ENCODE measurements around the gene RAB22A. TPM values are rescaled to one million over a fixed set of nuclear protein-coding genes. Genes with fewer than 3 reads are reported as not detected.

Gene RAB22A
- total RNA-seq, 2 donors from 2014 or later = 16.9 to 20.4 TPM

- WGBS = 89% methylated on average over 4 of the region's 4 CpGs
- Histone ChIP-seq H3K9me3 (no peaks in the 10 kb centered on the region), H3K27ac (no peak overlapping the region), H3K27me3 (replicated peaks; ENCODE audit: insufficient read depth) (no peaks in the 10 kb centered on the region), H3K4me1 (replicated peaks) (peaks cover 4% of the 10 kb centered on the region), H3K36me3 (no peaks in the 10 kb centered on the region), H3K4me3 (no peak overlapping the region)
- DNase-seq (ENCODE audit: low spot score) = no peak
- TF ChIP-seq POLR2AphosphoS5 (IDR thresholded peaks at IDR 0.05) (no peak), CTCF (IDR thresholded peaks at IDR 0.05) (no peak), POLR2A (IDR thresholded peaks at IDR 0.05) (no peak)
- intact Hi-C loops (cut with DNase I) = no loop called here
Measured at GRCh38 chr20:58313396-58313795, 3.9 kb downstream of the RAB22A start.

GRCh38 chr20:58321205-58321604, 11.7 kb downstream of the RAB22A start:
- intact Hi-C loops (cut with DNase I) = no loop called here

GRCh38 chr20:58322083-58322482, 12.6 kb downstream of the RAB22A start:
- Histone ChIP-seq H3K27ac (no peak overlapping the region), H3K4me1 (replicated peaks) (no peaks in the 10 kb centered on the region), H3K4me3 (no peak overlapping the region), H3K9me3 (no peaks in the 10 kb centered on the region), H3K27me3 (replicated peaks; ENCODE audit: insufficient read depth) (no peaks in the 10 kb centered on the region), H3K36me3 (no peaks in the 10 kb centered on the region)
- 72% methylated on average over 5 of the region's 5 CpGs for WGBS
- intact Hi-C loops (cut with DNase I) = no loop called here
- TF ChIP-seq POLR2AphosphoS5 (IDR thresholded peaks at IDR 0.05) = no peak
- TF ChIP-seq POLR2A (IDR thresholded peaks at IDR 0.05) = no peak
- TF ChIP-seq CTCF (IDR thresholded peaks at IDR 0.05) = no peak
- no peak for DNase-seq (ENCODE audit: low spot score)

More at GRCh38 chr20:58321205-58321604, 11.7 kb downstream of the RAB22A start:
- no peaks in the 10 kb centered on the region for H3K9me3 ChIP-seq
- no peak for DNase-seq (ENCODE audit: low spot score)
- H3K27ac ChIP-seq = no peak overlapping the region
- TF ChIP-seq POLR2A (IDR thresholded peaks at IDR 0.05) = no peak
- TF ChIP-seq CTCF (IDR thresholded peaks at IDR 0.05) = no peak
- TF ChIP-seq POLR2AphosphoS5 (IDR thresholded peaks at IDR 0.05) = no peak
- WGBS = 78% methylated on average over 4 of the region's 4 CpGs
- no peaks in the 10 kb centered on the region for H3K27me3 ChIP-seq (replicated peaks; ENCODE audit: insufficient read depth)
- H3K4me3 ChIP-seq = no peak overlapping the region
- no peaks in the 10 kb centered on the region for H3K36me3 ChIP-seq
- H3K4me1 ChIP-seq (replicated peaks) = no peaks in the 10 kb centered on the region

- no peak overlapping the region for H3K27ac ChIP-seq
- no peak for DNase-seq (ENCODE audit: low spot score)
- H3K4me3 ChIP-seq = no peak overlapping the region
- WGBS = 97% methylated on average over 2 of the region's 2 CpGs
- no peak for TF ChIP-seq POLR2A (IDR thresholded peaks at IDR 0.05)
- intact Hi-C loops (cut with DNase I) = no loop called here
- no peaks in the 10 kb centered on the region for H3K4me1 ChIP-seq (replicated peaks)
- no peaks in the 10 kb centered on the region for H3K36me3 ChIP-seq
- no peaks in the 10 kb centered on the region for H3K9me3 ChIP-seq
- H3K27me3 ChIP-seq (replicated peaks; ENCODE audit: insufficient read depth) = no peaks in the 10 kb centered on the region
Measured at GRCh38 chr20:58325912-58326311, 16.4 kb downstream of the RAB22A start.

GRCh38 chr20:58327211-58327610, 17.7 kb downstream of the RAB22A start:
- DNase-seq (ENCODE audit: low spot score) = no peak
- H3K9me3 ChIP-seq = no peaks in the 10 kb centered on the region
- intact Hi-C loops (cut with DNase I) = no loop called here
- WGBS = 76% methylated on average over 2 of the region's 2 CpGs
- no peak overlapping the region for H3K4me3 ChIP-seq
- no peak overlapping the region for H3K27ac ChIP-seq
- no peaks in the 10 kb centered on the region for H3K4me1 ChIP-seq (replicated peaks)
- H3K36me3 ChIP-seq = no peaks in the 10 kb centered on the region
- no peak for TF ChIP-seq CTCF (IDR thresholded peaks at IDR 0.05)
- no peak for TF ChIP-seq POLR2A (IDR thresholded peaks at IDR 0.05)
- TF ChIP-seq POLR2AphosphoS5 (IDR thresholded peaks at IDR 0.05) = no peak
- no peaks in the 10 kb centered on the region for H3K27me3 ChIP-seq (replicated peaks; ENCODE audit: insufficient read depth)
